Erythroblast (primary cell): ENCODE data around the gene PNPLA1.

Source experiments
- DNase-seq, 2 experiments: peaks; one replicate each; lab custom pipeline; 2025; lab: John Stamatoyannopoulos, UW
- GATA1 ChIP-seq: IDR thresholded peaks from 2 replicates; pipeline ENCODE4 v1.6.1; 2011; ENCODE audit warnings: low read depth, mild to moderate bottlenecking, control low read depth, low read length, moderate library complexity
- POLR2A ChIP-seq: IDR thresholded peaks from 2 replicates; pipeline ENCODE4 v1.6.1; 2011; ENCODE audit warnings: mild to moderate bottlenecking, low read length

PNPLA1 gene

GRCh38 chr6:36308514-36308913 lies 38.7 kb downstream of the PNPLA1 start:
- DNase-seq = no peak
- no peak for TF ChIP-seq GATA1
- TF ChIP-seq POLR2A = no peak

DNA sequence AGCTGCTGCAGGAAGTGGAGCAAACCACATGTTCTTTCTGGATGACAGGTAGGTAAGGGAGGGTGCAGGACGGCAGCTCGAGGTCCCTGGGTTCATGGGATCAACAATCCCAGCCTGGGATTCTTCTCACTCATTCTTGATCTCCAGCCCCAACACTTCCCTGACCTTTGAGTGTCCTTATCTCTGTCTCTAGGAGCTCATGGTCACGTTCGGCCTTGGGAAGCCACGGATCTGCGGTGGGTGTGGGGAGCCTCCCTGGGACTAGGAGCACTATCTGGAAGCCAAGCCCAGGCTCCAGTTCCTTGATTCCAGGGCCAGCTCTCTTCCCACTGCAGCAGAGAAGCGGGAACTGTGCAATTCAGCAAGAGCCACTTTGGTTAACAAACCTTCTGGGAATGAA lies 39.3 kb downstream of the PNPLA1 start:
- no peak for DNase-seq
- no peak for TF ChIP-seq GATA1
- no peak for TF ChIP-seq POLR2A

GRCh38 chr6:36309900-36310299 lies 40.0 kb downstream of the PNPLA1 start:
- no peak for DNase-seq
- TF ChIP-seq GATA1 = no peak
- TF ChIP-seq POLR2A = no peak

- DNase-seq = no peak
- TF ChIP-seq GATA1 (no peak), POLR2A (no peak)
Measured at GRCh38 chr6:36312854-36313648, 43.2 kb downstream of the PNPLA1 start.

GRCh38 chr6:36313649-36313936 lies 43.7 kb downstream of the PNPLA1 start:
- DNase-seq = no peak

DNA sequence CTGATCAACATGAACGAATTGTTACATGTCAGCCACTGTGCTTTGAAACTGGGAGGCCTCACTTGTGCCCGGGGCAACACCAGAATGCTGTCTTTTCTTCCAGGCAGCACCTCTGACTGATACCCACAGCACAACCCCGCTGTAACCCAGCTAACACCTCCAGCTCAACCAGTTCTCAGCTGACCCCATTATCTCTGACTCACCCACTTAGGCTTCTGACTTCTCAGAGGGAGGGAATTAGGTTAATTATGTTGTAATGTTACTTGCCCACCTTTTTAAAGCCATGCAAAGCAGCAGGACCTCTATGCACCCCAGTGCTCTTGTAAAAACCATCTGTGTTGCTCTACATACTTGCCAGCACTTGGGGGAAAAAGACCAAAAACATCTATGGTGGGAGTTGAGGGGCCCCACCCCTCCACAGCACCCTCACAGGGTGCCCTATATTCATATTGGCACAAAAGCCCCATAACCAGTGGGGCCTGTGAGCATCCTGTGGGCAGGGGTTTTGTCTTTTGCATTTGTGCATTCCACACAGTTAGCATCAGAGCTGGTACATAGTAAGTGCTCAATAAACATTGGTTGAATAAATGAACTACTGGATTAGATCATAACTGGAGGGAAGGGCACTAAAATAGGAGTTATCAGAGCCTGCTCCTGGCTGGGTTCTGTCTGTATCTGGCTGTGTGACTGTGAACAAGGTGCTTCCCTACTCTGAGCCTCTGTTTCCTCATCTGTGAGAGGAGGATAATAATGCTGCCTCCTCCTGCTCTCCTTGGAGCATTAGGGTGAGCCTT lies 44.6 kb downstream of the PNPLA1 start:
- DNase-seq = no peak
- TF ChIP-seq GATA1 = no peak
- TF ChIP-seq POLR2A = no peak

More at GRCh38 chr6:36313649-36313936, 43.7 kb downstream of the PNPLA1 start:
- TF ChIP-seq POLR2A = no peak
- no peak for TF ChIP-seq GATA1

DNA sequence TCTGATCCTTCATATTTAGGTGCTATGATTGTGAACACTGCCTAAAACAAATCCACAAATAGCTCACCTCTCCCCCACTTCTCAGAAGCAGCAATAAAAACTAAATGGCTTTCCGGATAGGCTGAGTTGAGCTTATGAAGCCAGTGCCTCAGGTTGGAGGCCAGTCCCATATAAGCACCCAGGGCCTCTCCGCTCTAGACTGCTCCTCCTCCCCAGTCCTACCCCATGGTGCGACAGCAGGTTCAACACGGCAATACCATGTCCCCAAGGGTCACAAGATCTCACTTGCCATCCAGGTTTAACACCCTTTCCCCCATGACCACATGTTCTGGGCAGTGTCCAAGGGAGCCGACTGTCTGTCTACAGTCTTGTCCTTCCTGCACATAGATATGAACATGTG lies 46.1 kb downstream of the PNPLA1 start:
- DNase-seq = no peak
- TF ChIP-seq POLR2A (no peak), GATA1 (no peak)

GRCh38 chr6:36317623-36318022 lies 47.8 kb downstream of the PNPLA1 start:
- DNase-seq = no peak
- no peak for TF ChIP-seq GATA1
- TF ChIP-seq POLR2A = no peak

DNA sequence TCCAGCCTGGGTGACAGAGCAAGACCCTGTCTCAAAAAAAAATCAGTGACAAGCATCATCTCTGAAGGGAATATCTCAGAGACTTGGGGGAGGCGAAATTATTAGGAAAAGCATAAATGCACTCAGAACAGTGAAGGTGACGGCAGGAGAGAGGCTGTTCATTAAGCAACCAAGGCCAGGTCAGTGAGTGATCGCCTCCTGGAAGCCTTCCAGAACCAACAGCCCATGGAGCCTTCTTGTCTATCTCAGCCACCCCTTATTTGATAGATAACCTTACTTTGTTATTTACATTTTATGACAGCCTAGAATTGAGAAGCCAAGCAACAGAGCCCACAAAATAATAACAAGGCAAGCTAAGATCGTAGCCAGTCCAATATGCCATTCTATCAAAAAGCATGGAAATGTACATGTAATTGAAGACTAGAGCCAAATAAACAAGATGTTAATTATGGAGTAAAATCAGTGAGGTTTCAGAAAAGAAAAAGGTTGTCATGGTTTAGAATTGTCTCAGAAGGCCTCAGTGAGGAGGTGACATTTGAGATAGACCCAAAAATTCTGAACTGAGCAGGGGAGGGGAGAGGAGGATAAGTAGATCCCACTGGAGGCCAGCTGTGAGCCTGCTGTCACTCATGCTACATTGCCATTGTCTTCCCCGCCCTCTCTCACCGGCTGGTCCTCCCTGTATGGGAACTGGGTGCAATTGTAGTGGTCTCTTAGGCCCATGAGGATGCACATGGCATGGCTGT lies 49.0 kb downstream of the PNPLA1 start:
- DNase-seq = no peak

GRCh38 chr6:36319436-36319762 lies 49.5 kb downstream of the PNPLA1 start:
- TF ChIP-seq POLR2A (no peak), GATA1 (no peak)
- no peak for DNase-seq

More for the DNA sequence above, 49.0 kb downstream of the PNPLA1 start:
- TF ChIP-seq POLR2A = no peak
- no peak for TF ChIP-seq GATA1

DNA sequence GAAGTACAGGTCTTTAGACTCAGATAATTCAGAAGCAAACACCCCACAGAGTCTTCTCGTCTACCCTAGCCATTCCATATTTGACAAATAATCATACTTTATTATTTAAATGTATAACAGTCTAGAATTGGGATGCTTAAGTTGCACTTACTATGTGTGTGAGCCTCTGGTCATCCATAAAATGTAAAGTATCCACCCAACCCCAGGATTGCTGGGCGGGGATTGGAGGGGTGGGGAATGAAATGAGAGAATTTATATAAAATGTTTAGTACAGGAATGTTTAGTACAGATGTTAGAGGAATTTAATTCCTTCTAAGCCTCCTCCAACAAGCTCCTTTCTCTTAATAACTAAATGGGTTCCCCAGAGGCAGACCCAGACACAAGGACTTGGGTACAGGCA lies 50.0 kb downstream of the PNPLA1 start:
- TF ChIP-seq GATA1 (no peak), POLR2A (no peak)
- DNase-seq = no peak

DNA sequence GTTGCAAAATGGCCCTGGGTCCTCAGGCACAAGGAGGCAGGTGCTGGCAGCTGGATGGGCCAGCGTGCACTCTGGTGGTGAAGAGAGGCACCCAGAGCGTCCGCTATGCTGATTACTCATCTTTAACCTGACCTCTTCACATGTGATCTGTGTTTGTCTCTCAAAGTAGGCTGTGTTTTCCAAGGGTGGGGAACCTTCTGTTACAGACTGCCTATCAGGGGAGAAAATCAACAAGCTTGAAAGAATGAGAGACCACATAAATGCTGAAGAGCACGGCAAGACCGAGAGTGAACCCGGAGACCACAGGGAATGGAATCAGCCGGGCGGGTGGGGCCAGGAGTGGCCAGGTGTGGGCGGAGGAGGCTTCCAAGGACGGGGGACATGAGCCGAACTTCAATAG lies 50.6 kb downstream of the PNPLA1 start:
- TF ChIP-seq POLR2A = no peak
- TF ChIP-seq GATA1 = no peak

GRCh38 chr6:36322591-36322990 lies 52.7 kb downstream of the PNPLA1 start:
- no peak for TF ChIP-seq GATA1
- TF ChIP-seq POLR2A = no peak
- DNase-seq = no peak

More for the DNA sequence above, 50.6 kb downstream of the PNPLA1 start:
- DNase-seq = no peak

GRCh38 chr6:36323062-36323461 lies 53.2 kb downstream of the PNPLA1 start:
- TF ChIP-seq GATA1 (no peak), POLR2A (no peak)
- no peak for DNase-seq
